ENCODE results near the gene RALGAPA2.

DNA sequence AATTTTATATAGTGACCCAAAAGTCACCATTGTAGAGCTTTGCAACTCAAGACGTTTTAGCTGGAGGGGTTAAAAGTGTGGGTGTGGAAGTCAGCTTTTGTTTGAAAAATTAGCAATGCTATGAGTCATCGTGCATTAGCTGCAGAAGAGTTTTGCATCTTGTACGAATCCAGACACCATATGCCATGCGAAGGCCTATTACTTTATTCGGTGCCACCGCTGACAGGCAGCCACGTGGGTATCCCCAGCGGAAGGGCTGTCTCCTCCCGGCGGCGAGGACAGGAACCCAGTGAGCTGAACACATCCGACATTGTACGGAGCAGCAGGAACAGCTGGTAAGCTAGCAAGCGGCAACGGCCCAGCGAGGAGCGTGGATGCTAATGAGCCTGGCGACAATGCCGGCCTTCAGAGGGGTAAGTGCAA lies 260.2 kb downstream of the RALGAPA2 start:
- TF ChIP-seq CTCF (conservative IDR thresholded peaks at IDR 0.05; ENCODE audit: low read depth, low read length) (0 out of 2 replicates have a peak, but pooled peaks have one; percentile 19), EZH2 (IDR thresholded peaks at IDR 0.05; ENCODE audit: low read length, unreplicated experiment) (no peak)
